ENCODE measurements around the gene APPBP2.
A peak's percentile ranks its signal among the peaks of the same experiment; 100 is the strongest.
"Not testable (repeated sequence)": the region's sequence is repeated elsewhere in the genome, so short reads cannot be mapped to it uniquely, and the experiment has no call there.

APPBP2 gene, protein sequence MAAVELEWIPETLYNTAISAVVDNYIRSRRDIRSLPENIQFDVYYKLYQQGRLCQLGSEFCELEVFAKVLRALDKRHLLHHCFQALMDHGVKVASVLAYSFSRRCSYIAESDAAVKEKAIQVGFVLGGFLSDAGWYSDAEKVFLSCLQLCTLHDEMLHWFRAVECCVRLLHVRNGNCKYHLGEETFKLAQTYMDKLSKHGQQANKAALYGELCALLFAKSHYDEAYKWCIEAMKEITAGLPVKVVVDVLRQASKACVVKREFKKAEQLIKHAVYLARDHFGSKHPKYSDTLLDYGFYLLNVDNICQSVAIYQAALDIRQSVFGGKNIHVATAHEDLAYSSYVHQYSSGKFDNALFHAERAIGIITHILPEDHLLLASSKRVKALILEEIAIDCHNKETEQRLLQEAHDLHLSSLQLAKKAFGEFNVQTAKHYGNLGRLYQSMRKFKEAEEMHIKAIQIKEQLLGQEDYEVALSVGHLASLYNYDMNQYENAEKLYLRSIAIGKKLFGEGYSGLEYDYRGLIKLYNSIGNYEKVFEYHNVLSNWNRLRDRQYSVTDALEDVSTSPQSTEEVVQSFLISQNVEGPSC

DNA sequence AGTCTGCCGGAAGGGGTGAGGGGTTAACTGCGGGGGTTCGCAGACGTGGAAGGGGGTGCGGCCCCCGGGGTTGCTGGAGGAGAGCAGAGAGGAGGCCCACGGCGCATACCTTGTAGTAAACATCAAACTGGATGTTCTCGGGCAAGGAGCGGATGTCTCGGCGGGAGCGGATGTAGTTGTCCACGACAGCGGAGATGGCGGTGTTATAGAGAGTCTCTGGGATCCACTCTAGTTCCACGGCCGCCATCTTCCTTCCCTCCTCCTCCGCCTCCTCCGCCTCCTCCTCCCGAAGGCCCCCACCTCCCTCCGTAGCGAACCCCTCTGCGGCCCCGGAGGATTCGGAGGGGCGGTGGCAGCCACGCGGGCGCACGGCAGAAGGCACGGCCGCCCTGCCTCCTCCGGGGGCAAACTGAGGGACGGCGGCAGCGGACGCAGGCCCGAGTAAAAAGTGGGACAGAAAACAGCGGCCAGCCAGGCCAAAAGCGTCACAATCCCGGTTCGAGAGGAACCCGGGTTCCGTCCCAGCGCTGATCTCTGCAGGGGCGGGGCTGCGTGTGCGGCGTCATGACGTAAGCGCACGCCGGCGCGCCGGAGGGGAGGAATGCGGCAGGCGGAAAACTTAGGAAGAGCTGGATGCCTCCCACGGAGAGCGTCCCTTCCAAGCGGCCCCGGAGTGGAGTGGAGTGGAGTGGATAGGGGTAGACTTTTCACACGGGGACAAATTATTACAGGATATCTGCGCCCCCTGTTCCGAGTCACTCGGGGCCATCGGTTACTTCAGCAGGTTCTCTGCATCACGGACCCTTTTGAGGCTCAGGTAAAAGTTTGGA, at the start of gene APPBP2:
APPBP2 (minus strand) TSS at position 558 of the 830 bp plus-strand sequence; CDS start at position 247, 311 bp downstream.
- H3K4me3 ChIP-seq (ENCODE audit: low read depth, low read length): peak within 1 kb of the TSS; percentile 100

DNA sequence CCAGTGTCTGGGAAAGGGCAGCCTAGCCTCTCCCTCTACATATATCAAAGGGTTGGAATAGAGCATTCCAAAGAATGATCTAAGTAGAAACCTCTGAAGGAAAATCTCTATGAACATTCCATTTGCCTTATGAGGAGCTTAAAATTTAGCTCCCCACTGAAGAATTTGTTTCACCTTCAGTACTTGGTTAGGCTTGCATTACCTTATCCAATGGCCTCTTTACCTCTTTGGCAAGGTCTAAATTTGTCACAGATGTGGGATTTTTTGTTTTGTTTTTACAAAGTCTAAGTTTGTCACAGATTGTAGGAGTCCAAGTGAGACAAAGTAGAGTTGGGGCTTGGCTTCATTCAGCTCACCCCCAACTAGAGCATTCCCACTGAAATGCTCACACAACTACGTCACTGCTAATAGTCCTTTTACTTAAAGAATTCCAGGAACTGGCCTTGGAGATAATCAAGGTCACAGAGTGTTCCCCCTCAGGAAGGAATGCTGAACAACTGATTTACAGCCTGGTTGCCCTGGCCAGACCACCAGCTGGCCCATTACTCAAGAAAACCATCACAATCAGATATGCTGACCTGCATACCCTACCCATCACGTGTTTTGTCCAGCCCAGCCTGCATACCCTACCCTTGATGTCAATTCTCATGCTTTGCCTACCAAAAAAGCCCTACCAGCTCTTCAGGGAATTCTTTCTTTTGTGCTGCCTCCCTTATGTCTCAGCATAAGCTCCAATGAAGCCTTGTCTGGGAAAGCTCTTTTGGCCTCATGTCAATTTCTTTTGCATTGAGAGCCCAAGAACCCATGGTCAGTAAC, 47.4 kb upstream of the APPBP2 start:
- H3K4me3 ChIP-seq (ENCODE audit: low read depth, low read length): no peak overlapping the region

DNA sequence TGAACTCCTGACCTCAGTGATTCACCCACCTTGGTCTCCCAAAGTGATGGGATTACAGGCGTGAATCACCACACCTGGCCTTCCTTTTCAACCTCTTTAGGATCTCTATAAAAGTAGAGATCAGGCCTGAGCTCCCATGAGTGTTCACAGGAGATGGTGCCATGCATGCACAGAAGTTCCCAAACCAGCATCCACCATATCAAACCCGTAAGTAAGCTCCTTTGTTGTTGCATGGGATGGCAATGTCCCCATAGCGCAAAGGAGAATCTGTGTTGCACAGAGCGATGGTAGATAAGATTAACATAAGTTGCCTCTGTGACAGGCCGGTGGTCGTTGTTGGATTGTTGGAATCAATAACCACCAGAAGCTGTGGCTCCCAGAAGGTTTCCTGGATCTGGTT, 39.2 kb upstream of the APPBP2 start:
- H3K4me3 ChIP-seq (ENCODE audit: low read depth, low read length): no peak overlapping the region

DNA sequence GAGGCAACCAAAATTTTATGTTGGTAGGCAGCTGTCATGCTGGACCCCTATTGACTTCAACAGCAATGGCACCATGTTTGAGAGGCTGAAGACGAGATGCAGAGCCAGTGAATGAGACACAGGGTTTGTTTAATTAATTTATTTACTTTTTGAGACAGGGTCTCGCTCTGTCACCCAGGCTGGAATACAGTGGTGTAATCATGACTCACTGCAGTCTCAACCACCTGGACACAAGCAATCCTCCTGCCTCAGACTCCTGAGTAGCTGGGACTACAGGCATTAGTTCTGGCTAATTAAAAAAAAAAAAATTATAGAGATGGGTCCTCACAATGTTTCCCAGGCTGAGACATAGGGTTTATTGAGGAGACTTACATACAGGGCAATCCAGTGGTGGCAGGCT, 37.7 kb upstream of the APPBP2 start:
- no peak overlapping the region for H3K4me3 ChIP-seq (ENCODE audit: low read depth, low read length)

DNA sequence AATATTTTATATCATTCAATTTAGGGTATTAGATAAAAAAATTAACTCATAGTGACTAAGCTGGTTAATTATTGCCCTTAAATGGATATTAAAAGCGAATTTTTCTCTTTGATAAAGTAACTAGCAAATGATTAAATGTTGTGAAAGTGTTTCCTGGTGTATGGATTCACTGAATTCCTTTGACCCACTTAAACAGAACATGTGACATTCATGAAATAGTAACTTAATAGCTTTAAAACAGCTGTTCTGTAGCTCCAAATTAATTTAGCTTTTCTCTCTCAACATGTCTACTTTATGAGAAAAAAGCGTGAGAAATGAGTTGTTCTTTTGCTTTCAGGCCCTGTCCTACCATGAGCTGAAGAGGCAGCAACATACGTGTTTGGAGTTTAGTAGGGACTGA, 36.4 kb upstream of the APPBP2 start:
- H3K4me3 ChIP-seq (ENCODE audit: low read depth, low read length): no peak overlapping the region

DNA sequence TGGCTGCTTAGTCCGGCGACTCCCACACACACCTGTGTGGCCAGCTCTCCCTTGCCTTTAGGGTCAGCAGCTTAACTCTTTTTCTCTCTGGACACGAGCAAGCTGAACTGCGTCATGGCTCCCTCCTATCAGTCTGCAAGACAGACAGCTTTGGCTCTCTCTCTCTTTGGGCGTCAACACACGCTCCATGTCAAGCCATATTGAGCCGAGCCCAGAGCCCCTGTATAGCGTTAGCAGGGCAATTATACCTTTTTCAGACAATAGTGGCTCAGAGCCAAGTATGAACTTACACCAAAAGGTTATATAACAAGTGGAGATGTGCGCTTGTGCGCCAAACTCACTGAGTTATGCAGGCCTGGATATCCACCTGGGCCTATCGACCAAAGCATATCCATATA, 34.8 kb upstream of the APPBP2 start:
- no peak overlapping the region for H3K4me3 ChIP-seq (ENCODE audit: low read depth, low read length)

DNA sequence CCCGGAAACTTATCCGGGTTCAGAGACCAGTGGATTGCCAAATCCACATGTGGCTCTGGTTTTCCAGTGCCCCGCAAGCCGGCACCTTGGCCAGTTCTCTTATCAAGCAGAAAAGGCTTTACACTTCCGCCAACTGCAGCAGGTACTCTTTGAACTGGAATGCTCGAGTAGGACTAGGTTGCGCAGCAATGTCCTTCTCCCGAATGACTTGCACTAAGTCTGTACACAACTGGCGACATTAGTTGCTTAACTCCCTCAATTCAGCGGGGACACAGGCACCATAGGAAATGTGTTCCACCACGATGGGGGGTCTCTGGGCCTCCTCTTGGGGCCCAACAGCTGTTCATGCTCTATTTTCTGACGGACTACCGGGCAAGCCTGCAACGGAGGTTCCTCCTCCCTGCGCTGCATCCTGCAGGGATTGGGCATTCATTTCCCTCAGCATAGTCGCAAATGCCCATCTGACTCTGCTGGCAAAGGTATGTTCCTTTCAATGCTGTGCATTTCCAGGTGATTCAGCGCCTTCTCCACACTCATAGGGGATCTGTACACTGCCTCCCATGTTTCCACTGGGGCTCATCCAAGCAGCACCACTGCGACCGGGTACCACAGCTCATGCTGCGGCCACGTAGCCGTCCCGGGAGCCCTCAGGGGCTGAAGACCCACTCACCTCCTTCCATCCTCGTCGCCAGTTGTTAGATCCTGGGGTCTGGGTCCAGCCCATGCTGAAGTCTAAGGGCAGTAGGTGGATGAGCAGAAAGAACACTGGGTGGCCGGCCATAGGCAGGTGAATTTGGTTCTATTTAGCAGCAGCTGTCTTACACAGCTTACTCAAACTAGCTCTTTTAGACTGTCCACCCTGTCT, 34.2 kb upstream of the APPBP2 start:
- no peak overlapping the region for H3K4me3 ChIP-seq (ENCODE audit: low read depth, low read length)

DNA sequence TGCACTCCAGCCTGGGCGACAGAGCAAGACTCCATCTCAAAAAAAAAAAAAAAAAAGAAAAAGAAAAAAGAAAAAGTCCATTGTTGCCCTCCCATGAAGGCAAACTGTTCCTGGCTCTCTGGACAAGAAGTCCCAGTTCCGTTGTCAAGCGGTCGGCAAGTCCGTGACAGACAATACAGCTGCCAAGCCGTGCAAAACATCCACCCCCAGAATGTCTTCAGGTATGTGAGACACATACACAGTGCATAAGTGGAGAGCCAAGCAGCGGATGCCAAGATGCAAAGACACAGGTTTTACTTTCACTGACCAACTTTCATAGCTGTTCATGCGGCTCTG, 33.6 kb upstream of the APPBP2 start:
- no peak overlapping the region for H3K4me3 ChIP-seq (ENCODE audit: low read depth, low read length)

DNA sequence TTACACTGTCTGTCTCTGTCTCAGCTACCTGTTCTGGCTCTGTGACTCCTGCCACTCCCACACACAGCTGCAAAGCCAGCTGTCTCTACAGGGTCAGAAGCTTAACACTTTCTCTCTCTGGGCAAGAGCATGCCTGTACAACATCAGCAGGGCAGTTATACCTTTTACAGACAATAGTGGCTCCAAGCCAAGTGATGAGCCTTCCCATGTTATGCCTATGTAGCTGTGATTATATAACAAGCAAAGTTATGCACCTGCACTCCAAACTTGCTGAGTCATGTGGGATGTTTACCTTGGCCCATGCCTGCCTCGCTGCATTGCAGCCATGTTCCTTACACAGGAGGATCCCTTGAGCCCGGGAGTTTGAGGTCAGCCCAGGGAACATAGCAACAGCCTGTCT, 31.8 kb upstream of the APPBP2 start:
- no peak overlapping the region for H3K4me3 ChIP-seq (ENCODE audit: low read depth, low read length)

DNA sequence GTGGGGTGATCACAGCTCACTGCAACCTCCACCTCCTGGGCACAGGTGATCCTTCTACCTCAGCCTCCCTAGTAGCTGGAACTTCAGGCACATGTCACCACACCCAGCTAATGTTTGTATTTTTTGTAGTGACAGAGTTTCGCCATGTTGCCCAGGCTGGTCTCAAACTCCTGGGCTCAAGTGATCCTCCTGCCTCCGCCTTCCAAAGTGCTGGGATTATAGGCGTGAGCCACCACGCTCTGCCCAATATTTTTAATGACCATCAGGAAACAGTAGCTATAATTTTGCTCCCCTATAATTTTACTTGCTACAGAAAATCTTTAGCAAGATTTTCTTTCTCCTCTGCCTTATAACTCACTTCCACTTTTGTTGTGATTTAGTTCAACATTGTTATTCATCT, 29.7 kb upstream of the APPBP2 start:
- H3K4me3 ChIP-seq (ENCODE audit: low read depth, low read length): no peak overlapping the region

DNA sequence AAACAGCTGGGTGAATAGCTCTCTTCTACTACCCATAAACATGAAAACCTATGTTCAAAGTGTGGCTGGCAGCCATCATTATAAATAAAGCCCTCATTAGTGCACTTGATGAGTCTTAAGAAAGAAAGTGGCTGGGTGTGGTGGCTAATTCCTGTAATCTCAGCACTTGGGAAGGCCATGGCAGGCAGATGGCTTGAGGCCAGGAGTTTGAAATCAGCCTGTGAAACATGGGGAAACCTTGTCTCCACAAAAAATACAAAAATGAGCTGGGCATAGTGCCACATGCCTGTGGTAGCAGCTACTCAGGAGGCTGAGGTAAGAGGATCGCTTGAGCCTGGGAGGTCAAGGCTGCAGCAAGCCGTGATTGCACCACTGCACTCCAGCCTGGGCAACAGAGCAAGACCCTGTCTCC, 28.3 kb upstream of the APPBP2 start:
- no peak overlapping the region for H3K4me3 ChIP-seq (ENCODE audit: low read depth, low read length)

DNA sequence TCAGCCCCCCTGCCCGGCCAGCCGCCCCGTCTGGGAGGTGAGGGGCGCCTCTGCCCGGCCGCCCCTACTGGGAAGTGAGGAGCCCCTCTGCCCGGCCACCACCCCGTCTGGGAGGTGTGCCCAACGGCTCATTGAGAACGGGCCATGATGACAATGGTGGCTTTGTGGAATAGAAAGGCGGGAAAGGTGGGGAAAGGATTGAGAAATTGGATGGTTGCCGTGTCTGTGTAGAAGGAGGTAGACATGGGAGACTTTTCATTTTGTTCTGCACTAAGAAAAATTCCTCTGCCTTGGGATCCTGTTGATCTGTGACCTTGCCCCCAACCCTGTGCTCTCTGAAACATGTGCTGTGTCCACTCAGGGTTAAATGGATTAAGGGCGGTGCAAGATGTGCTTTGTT, 26.2 kb upstream of the APPBP2 start:
- not testable (repeated sequence) for H3K4me3 ChIP-seq (ENCODE audit: low read depth, low read length)

DNA sequence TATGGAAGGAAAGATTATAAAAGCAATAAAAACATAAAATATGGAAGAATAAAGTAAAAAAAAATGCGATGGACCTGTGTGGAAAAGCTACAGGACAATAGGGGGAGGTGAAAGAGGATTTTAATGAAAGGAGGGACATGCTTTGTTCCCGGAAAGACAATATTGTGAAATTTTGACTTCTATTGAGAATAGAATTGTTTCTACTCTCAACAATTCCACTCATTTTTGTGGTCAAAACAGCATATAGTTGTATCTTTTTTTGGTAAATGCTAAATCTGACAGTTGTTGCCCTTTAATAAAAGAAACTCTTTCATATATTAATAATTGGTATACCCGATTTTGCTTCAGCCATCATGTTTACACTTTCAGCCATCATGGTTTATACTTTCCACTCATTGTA, 22.9 kb upstream of the APPBP2 start:
- no peak overlapping the region for H3K4me3 ChIP-seq (ENCODE audit: low read depth, low read length)

DNA sequence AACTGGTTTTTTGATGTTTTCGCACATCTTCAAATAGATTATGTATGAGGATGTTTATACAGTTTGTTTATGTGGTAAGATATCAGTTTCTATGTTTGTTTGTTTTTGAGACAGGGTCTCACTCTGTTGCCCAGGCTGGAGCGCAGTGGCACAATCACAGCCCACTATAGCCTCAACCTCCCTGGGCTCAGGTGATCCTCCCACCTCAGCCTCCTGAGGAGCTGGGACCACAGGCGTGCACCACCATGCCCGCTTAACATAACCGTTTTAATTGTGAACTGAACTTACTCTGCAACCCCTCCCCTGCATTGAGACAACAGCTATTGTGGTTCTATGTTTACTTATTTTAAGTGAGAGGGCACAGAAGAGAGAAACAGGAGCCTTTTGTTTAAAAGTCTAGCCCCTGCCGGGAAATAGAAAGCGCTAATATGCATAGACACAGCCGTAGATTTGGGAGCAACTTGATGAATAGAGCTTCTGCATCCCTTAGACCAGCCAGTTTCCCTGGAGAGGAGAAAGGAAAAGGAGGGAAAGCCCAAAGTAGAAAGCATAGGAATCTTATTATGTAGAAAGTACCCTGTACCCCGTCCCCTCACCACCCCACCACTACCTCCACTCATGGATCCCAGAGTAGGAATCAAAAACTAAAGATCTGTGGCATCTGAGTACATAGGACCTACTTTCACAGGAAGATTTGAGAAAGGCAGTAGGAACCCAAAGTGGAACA, 19.6 kb upstream of the APPBP2 start:
- no peak overlapping the region for H3K4me3 ChIP-seq (ENCODE audit: low read depth, low read length)

DNA sequence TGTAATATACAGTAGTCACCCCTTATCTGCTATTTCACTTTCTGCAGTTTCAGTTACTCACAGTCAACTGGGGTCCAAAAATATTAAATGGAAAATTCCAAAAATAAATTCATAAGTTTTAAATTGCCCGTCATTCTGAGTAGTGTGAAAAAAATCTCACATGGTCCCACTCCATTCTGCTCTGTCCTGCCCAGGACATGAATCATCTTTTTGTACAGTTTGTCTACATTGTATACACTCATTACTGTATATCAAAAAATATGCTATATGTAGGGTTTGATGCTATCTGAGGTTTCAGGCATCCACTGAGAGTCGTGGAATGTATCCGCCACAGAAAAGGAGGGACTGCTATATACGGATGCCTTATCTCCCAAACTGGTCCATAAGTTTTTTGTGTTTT, 16.0 kb upstream of the APPBP2 start:
- H3K4me3 ChIP-seq (ENCODE audit: low read depth, low read length): no peak overlapping the region

DNA sequence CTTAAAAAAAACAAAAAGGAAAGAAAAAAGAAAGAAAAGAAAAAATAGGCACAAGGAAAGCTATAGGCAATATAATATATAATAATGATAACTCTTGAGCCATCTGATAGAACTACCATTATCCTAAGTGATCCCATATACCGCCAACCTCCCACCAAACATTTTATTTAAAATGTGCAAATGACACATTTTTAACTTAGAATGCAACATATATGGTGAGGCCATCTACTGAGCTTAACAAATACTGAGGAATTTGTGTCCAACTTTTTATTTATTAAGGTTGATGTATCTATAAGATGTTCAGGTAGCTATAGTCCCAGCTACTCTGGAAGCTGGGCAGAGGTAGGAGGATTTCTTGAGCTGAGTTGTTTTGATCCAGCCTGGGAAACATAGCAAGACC, 14.4 kb upstream of the APPBP2 start:
- no peak overlapping the region for H3K4me3 ChIP-seq (ENCODE audit: low read depth, low read length)

DNA sequence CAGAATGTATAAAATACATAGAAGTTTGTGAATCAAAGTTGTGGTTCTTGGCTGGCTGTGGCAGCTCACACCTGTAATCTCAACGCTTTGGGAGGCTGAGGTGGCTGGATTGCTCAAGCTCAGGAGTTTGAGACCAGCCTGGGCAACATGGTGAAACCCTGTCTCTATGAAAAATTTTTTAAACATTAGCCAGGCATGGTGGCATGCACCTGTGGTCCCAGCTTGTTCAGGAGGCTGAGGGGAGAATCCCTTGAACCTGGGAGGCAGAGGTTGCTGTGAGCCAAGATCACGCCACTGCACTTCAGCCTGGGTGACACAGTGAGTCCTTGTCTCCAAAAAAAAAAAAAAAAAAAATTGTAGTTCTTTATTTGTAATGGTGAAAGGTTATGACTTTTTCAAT, 13.8 kb upstream of the APPBP2 start:
- H3K4me3 ChIP-seq (ENCODE audit: low read depth, low read length): no peak overlapping the region

DNA sequence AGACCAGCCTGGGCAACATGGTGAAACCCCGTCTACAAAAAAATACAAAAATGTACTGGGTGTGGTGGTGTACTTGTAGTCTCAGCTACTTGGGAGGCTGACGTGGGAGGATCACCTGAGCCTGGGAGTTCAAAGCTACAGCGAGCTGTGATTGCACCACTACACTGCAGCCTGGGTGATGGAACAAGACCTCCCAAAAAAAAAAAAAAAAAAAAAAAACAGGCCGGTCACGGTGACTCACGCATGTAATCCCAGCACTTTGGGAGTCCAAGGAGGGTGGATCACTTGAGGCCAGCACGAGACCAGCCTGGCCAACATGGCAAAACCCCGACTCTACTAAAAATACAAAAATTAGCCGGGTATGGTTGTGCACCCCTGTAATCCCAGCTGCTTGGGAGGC, 12.7 kb upstream of the APPBP2 start:
- H3K4me3 ChIP-seq (ENCODE audit: low read depth, low read length): no peak overlapping the region
